ENCODE results near the gene DUSP22.
A peak's percentile ranks its signal among the peaks of the same experiment; 100 is the strongest.
"Not testable (repeated sequence)": the region's sequence is repeated elsewhere in the genome, so short reads cannot be mapped to it uniquely, and the experiment has no call there.

The DUSP22 gene, protein sequence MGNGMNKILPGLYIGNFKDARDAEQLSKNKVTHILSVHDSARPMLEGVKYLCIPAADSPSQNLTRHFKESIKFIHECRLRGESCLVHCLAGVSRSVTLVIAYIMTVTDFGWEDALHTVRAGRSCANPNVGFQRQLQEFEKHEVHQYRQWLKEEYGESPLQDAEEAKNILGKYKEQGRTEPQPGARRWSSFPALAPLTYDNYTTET

GRCh38 chr6:291697-292505, at the start of gene DUSP22:
Gene DUSP22, plus strand, starts transcription at chr6:292487. Its CDS starts 53 bp downstream, at chr6:292540.
- DNase-seq, result peak; percentile 89

- DNase-seq, result no peak
Measured at GRCh38 chr6:246352-246751, 45.9 kb upstream of the DUSP22 start.

- no peak for DNase-seq
Measured at GRCh38 chr6:247351-247750, 44.9 kb upstream of the DUSP22 start.

GRCh38 chr6:248046-248445, 44.2 kb upstream of the DUSP22 start:
- DNase-seq, result not testable (repeated sequence)

- no peak for DNase-seq
Measured at GRCh38 chr6:250676-251075, 41.6 kb upstream of the DUSP22 start.

- no peak for DNase-seq
Measured at GRCh38 chr6:251920-252319, 40.4 kb upstream of the DUSP22 start.

GRCh38 chr6:252775-253535, 39.3 kb upstream of the DUSP22 start:
- DNase-seq, result no peak

GRCh38 chr6:254016-254415, 38.3 kb upstream of the DUSP22 start:
- DNase-seq, result no peak

- DNase-seq, result no peak
Measured at GRCh38 chr6:255041-255750, 37.1 kb upstream of the DUSP22 start.

DNA sequence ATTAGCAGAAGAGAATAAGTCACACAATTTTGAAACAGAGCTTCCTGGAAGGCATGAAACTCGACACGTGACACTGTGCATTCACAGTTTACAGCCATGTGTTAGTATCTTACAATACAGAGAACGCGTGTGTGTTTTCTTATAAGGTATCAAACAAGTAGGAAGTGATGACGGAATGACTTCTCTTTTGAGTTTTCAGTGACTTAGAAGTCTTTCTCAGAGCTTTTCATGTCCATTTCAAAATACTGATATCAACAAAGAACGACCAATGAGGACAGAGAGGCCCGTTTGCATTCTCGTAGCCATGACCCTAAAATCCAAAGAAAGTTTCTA, 36.6 kb upstream of the DUSP22 start:
- DNase-seq, result no peak

- DNase-seq, result no peak
Measured at GRCh38 chr6:256169-256568, 36.1 kb upstream of the DUSP22 start.

DNA sequence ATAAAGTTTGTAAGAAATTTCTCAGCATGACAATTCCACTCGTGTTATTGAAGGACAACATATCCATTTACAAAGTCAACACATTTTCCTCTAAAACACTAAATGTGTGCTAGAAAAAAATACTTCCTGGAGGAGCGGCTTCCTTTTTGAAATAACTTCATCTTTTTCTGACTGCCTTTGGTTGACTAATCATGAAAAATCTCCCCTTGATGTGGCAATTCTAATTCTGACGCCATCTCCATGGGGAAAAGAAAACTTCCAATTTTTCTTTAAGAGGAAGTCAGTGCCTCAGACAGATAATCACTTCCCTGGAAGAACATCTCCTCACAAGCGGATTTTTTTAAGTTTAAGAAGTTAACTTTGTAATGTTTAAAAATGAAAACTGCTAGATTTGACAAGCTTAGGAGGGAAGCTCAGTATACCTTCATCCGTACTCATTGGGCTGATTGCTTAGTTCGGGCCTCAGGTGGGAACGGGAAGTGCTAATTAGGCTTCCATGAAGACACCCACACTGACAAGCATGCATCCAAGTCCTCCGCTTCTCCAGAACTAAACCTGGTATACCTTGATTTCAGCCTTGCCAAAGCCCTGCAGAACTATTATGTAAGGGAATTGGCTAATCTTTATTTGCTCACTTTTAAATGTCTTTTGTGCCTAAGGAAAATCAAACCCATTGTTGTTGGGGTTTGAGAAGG, 35.1 kb upstream of the DUSP22 start:
- no peak for DNase-seq

- no peak for DNase-seq
Measured at GRCh38 chr6:257774-258173, 34.5 kb upstream of the DUSP22 start.

GRCh38 chr6:259316-259715, 33.0 kb upstream of the DUSP22 start:
- DNase-seq, result no peak

- DNase-seq, result no peak
Measured at GRCh38 chr6:259901-260508, 32.3 kb upstream of the DUSP22 start.

GRCh38 chr6:264626-265025, 27.7 kb upstream of the DUSP22 start:
- DNase-seq, result no peak

DNA sequence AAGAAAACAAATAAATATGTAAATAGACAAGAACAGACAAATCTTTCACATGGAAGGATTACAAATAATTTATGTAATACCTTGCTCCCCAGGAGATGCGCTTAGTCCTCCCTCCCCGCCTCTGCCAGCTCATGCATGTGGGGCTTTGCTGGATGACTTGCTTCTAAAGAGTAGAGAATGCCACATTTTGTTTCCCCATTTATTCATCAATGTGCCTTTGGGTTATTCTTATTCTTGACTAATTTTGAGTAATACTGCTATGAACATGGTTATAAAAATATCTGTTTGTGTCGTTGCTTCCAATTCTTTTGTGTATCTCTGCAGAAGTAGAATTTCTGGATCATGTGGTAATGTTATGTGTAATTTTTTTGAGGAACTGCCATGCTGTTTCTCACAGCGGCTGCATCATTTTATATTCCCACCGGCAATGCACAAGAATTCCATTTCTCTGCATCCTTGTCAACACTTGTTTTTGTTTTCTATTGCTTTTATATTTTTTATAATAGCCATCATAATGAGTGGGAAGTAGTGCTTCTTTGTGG, 23.8 kb upstream of the DUSP22 start:
- DNase-seq, result no peak

- no peak for DNase-seq
Measured at GRCh38 chr6:273551-274058, 18.7 kb upstream of the DUSP22 start.

GRCh38 chr6:277746-278145, 14.5 kb upstream of the DUSP22 start:
- no peak for DNase-seq

GRCh38 chr6:278494-278893, 13.8 kb upstream of the DUSP22 start:
- no peak for DNase-seq

- no peak for DNase-seq
Measured at GRCh38 chr6:279341-280029, 12.8 kb upstream of the DUSP22 start.
